DND-41 (cell line): ENCODE data around the gene CACNA2D1.

Source experiments
- ATAC-seq: fragments of 200-7000 bp; cut with Tn5 transposase; 3 replicates; pipeline ENCODE4 v1.9.1; 2021; ENCODE audit warnings: low read depth; ENCODE audit not compliant: insufficient read depth
- DNase-seq: peaks from one replicate; pipeline ENCODE4 v3.0.0-alpha.2; 2020
- H2AFZ ChIP-seq: 2 replicates; pipeline ENCODE4 v1.6.0; 2012; ENCODE audit warnings: low read depth, low read length
- H3K27ac ChIP-seq: 2 replicates; pipeline ENCODE4 v1.5.1; 2012; ENCODE audit warnings: low read length, inconsistent platforms
- H3K27me3 ChIP-seq: fragments of 200-600 bp; sonication (generic); 2 replicates; pipeline ENCODE4 v1.6.0; 2012; ENCODE audit warnings: low read length, mild to moderate bottlenecking, inconsistent platforms; ENCODE audit not compliant: insufficient read depth, poor library complexity
- H3K36me3 ChIP-seq: 2 replicates; pipeline ENCODE4 v1.5.1; 2012; ENCODE audit warnings: low read length, inconsistent platforms; ENCODE audit not compliant: insufficient read depth
- H3K4me1 ChIP-seq: 2 replicates; pipeline ENCODE4 v1.5.1; 2012; ENCODE audit warnings: mild to moderate bottlenecking, low read length; ENCODE audit not compliant: insufficient read depth
- H3K4me2 ChIP-seq: 2 replicates; pipeline ENCODE4 v1.6.0; 2012; ENCODE audit warnings: mild to moderate bottlenecking, moderate library complexity, low read length, inconsistent platforms; ENCODE audit not compliant: insufficient read depth
- H3K4me3 ChIP-seq, 2 experiments: fragments of 200-600 bp in 1 of 2; shearing (Covaris generic) in 1 of 2; 2 replicates each; pipeline ENCODE4 v1.5.1; 2012 to 2016; ENCODE audit warnings: inconsistent platforms in 2 of 2, low read length in 2 of 2, mild to moderate bottlenecking in 2 of 2, low read depth in 1 of 2, moderate library complexity in 1 of 2
- H3K79me2 ChIP-seq: 2 replicates; pipeline ENCODE4 v1.6.0; 2012; ENCODE audit warnings: low read length, inconsistent platforms; ENCODE audit not compliant: insufficient read depth
- H3K9ac ChIP-seq: 2 replicates; pipeline ENCODE4 v1.6.0; 2012; ENCODE audit warnings: low read depth, mild to moderate bottlenecking, inconsistent platforms, low read length, moderate library complexity
- H3K9me3 ChIP-seq: 2 replicates; pipeline ENCODE4 v1.5.1; 2012; ENCODE audit warnings: low read length, moderate library complexity, mild to moderate bottlenecking, inconsistent platforms; ENCODE audit not compliant: insufficient read depth, severe bottlenecking
- H4K20me1 ChIP-seq: 2 replicates; pipeline ENCODE4 v1.6.0; 2012; ENCODE audit warnings: low read length; ENCODE audit not compliant: insufficient read depth
- CTCF ChIP-seq: IDR thresholded peaks from 2 replicates; pipeline ENCODE4 v1.5.1; 2012; ENCODE audit warnings: borderline replicate concordance, low read length, moderate library complexity, mild to moderate bottlenecking; ENCODE audit not compliant: poor library complexity, severe bottlenecking; ENCODE audit errors: extremely low read depth
- EZH2 ChIP-seq: IDR thresholded peaks from 3 replicates; pipeline ENCODE4 v1.6.1; 2012; ENCODE audit warnings: borderline replicate concordance, low read depth, mild to moderate bottlenecking, moderate library complexity, low read length, inconsistent platforms; ENCODE audit not compliant: severe bottlenecking

Gene CACNA2D1

GRCh38 chr7:82411732-82412131 lies 31.8 kb downstream of the CACNA2D1 start:
- Histone ChIP-seq H3K36me3 (no peaks in the 10 kb centered on the region), H2AFZ (no peak overlapping the region), H3K27me3 (no peaks in the 10 kb centered on the region), H3K79me2 (no peaks in the 10 kb centered on the region), H3K4me1 (no peaks in the 10 kb centered on the region), H3K4me2 (no peak overlapping the region), H3K9ac (no peak overlapping the region), H3K9me3 (no peaks in the 10 kb centered on the region), H3K27ac (no peak overlapping the region), H3K4me3 (no peak overlapping the region), H4K20me1 (no peaks in the 10 kb centered on the region)
- TF ChIP-seq EZH2, result no peak
- no peak for TF ChIP-seq CTCF
- DNase-seq, result no peak
- ATAC-seq, result no peak

DNA sequence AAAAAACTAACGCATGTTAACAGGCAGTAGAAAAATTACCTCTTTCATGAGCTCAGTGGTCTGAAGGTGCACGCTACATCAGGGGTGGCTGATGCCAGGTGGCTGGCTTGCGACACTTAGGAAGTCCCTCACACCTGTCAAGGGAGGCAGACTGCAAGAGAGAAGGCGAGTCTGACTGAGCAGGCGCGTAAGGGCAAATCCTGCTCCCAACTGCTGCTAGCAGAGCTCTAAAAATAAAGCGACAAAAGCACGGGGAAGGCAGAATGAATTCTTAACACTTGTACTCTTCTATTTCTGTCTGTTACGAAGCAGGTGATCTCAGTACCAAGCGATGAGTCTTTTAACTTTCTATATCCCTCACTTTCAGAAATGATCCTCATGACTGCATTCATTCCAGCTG lies 33.1 kb downstream of the CACNA2D1 start:
- Histone ChIP-seq H3K4me3 (no peak overlapping the region), H3K36me3 (no peaks in the 10 kb centered on the region), H3K27ac (no peak overlapping the region), H3K79me2 (no peaks in the 10 kb centered on the region), H3K4me1 (no peaks in the 10 kb centered on the region), H3K4me2 (no peak overlapping the region), H3K27me3 (no peaks in the 10 kb centered on the region), H2AFZ (no peak overlapping the region), H3K9ac (no peak overlapping the region), H4K20me1 (no peaks in the 10 kb centered on the region), H3K9me3 (no peaks in the 10 kb centered on the region)
- no peak for DNase-seq
- no peak for TF ChIP-seq EZH2
- TF ChIP-seq CTCF, result no peak
- no peak for ATAC-seq

- DNase-seq, result no peak
Measured at GRCh38 chr7:82406937-82407336, 36.6 kb downstream of the CACNA2D1 start.

More at GRCh38 chr7:82406937-82407336, 36.6 kb downstream of the CACNA2D1 start:
- H2AFZ ChIP-seq, result no peak overlapping the region
- H3K4me1 ChIP-seq, result no peaks in the 10 kb centered on the region
- no peak overlapping the region for H3K4me2 ChIP-seq
- H3K9ac ChIP-seq, result no peak overlapping the region
- TF ChIP-seq EZH2 (no peak), CTCF (no peak)
- no peak overlapping the region for H3K4me3 ChIP-seq
- H3K9me3 ChIP-seq, result no peaks in the 10 kb centered on the region
- ATAC-seq, result no peak
- H3K27ac ChIP-seq, result no peak overlapping the region
- H3K27me3 ChIP-seq, result no peaks in the 10 kb centered on the region
- H3K79me2 ChIP-seq, result no peaks in the 10 kb centered on the region
- H3K36me3 ChIP-seq, result no peaks in the 10 kb centered on the region
- no peaks in the 10 kb centered on the region for H4K20me1 ChIP-seq
